GM21723 (cell line): ENCODE data around the gene PDK1.

ENCODE experiments used
- ATAC-seq: cut with Tn5 transposase; IDR thresholded peaks from one replicate; pipeline ENCODE4 v1.9.1; 2021; ENCODE audit warnings: mild to moderate bottlenecking, moderate library complexity; ENCODE audit not compliant: unreplicated experiment

PDK1 gene

DNA sequence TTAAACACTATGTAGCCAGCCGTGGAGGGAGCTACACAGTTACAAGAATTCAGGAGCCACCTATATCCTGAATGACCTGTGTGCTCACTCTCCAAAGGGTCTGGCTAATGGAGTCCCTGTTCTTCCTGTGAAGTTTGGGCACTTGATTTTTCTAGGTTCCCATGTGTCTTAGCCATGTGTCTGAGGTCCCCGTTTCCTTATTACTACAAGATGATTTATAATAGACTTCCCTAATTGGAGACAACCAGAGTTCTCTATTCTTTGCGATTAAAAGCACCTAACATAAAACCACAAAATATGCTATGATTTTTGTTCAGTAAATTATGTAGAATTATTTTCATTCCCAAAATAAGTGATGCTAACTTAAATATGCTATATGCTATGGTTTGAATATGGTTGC lies 83.4 kb downstream of the PDK1 start:
- ATAC-seq: no peak

DNA sequence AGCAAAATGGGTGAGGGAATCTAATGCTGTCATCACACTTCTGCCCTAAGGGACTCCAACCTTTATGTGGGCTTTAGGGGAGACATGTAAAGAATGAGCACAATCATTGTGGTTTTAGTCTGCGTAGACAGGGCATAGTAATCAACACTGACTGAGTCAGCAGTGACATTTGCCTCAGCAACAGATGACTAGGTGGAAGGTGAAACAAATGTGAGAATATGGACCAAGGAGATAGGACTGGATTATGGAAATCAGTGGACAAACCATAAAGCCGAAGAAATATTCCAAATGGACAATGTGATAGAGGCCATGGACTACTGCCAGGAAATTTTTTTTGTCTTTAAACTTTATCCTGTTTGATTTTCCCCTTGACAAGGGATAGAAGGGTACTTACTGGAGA lies 83.9 kb downstream of the PDK1 start:
- ATAC-seq: no peak

DNA sequence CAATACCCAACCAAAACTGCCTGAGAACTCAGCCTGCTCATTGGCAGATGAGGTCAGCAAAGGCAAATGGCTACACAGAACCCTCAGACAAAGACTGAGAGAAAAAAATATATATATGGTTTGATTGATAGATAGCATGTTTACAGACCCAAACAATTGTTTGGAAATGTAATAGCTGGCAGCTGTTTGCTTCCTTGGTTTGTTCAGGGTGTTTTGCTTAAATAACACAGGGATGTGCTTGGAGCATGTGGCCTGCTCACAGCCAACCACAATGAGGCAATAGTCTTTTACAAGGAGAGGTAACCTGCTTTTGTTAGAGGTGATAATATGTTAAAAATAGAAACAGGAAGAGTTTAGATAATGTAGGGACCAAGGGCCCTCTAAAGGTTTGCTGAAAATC lies 84.5 kb downstream of the PDK1 start:
- ATAC-seq: no peak

DNA sequence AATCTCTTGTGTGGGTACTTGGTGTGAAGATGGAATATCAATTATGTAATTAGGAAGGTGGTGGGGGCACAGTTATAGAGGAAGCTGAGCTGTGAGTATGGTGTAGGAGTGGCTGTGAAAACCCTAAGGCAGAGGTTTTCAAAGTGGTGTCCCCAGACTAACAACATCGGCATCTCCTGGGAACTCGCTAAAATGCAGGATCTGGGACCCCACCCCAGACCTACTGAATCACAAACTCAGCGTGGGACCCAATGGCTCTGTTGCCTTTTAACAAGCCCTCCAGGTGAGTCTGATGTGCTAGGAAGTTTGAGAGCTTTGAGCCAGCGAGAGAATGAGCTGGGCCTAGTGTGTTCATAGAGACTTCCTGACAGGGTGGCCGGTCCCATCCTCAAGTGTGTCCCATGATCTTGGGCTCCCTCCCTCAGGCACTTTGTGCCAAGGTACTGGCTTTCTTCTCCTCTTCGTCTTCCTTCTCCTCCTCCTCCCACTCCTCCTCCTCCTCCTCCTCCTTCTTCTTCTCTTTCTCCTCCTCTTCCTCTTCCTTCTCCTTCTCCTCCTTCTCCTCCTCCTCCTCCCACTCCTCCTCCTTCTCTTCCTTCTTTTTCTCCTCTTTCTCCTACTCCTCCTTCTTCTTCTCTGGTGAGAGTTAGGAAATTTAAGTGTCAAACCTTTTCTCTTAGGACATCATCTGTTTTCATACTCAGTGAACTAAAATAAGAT lies 86.6 kb downstream of the PDK1 start:
- no peak for ATAC-seq

DNA sequence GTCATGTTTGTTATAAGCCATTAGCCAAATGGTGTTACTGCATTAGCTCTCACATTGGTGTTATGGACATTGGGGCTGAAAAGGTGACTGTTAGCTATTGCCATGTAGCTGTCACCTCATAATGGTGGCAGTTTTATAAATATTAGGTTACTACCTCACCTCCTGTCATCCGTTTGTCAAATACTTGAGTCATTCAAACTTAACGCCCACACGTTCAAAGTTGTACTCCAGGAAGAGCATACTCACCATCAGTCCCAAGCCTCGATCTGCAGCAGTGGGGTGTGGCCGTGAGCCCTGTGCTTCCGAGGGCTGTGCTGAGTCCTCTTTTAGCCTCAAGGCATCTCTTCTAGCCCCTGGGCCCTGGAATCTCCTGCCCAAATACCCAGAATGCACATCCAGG lies 87.3 kb downstream of the PDK1 start:
- ATAC-seq: no peak

DNA sequence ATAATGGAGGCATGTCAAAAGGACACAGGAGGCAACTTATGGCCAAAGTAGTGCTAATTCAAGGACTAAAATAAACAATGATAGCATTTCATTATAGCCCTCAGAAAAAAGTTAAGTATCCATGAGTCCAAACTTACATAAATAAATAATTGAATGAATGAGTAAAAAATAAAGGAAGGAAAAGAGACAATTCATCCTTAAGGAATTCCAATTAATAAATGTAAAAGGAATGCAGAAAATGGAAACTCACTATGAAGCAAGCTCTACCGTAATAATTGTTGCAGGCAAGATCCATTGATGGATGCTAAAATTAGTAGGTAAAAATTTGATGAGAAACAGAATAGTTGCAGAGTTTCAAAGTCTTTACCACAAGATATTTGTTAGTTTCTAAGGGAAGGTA lies 91.5 kb downstream of the PDK1 start:
- no peak for ATAC-seq

DNA sequence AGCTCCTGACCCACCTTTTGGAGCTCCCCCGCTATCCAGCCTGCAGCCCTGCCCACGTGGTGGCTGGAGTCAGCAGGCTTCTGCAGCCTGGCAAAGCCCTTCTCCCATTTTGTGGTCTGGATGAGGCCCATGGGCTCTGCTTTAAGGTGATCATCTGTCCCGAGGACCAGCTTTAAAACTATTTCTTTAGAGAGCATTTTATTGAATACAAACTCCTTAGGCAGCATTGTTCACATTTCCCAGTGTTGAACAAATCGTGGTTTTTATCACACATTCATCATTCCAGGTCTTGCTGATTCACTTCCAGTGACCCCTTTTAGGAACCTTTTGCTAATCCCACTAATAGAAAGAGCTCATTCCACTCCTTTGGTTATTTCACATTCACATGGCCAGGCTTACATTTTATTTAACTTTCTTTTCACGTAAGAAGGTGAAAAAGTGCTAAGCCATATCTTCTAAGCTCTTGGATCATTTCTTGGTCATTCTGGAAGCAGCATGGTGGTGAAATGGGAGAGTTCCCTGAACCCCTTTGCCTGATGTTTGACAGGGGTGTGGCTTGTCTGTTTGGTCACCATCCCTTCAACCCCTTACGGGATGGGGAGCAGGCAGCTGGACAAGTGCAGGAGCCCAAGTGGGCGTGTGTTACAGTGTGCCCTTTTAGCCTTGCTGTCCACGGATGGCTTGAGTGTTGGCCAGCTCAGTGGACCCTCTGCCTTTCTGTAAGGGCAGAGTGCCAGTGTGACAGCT lies 99.4 kb downstream of the PDK1 start:
- ATAC-seq: no peak

DNA sequence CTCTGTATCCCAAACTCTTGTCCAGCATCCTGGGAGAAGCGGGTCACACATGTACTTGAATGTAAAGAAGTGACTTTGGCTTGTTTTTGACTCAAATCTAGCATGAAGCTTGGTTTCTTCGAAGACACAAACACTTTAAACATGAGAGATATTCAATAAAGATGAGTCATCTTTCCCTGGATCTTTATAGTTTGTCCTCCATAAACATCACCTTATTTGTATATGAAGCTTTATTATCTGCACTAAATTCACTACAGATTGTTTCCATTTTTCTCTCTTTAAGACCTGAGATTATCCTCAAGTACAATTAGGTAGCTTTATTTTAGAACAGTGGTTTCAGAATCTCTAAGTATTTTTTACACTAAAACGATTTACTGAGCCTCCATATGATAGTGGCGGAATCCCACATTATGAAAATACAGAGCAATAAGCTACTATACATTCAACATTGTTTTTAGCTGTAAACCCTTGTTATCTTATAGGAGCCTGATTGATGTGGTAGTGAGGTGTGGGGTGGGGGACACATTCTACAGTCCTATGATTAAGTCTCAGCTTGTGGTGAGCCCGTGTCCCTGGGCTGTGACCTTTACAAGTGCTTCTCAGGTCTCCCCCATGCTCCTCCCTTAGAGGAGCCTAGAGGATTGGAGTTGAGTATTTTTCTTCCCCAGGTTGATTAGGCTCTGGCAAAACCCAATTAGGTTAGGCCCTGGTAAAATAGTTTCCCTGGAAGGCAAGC lies 100.1 kb downstream of the PDK1 start:
- no peak for ATAC-seq
